ENCODE data around the gene BAIAP2.

GRCh38 chr17:81102352-81102751 is 67.4 kb downstream of the BAIAP2 start:
- TF ChIP-seq ZNF274 (IDR thresholded peaks at IDR 0.05; ENCODE audit: low read depth, low read length) (no peak), YY1 (IDR thresholded peaks at IDR 0.05; ENCODE audit: insufficient read depth, insufficient read length) (no peak)
